Non-pigmented ciliary epithelial cell (primary cell): ENCODE results near the gene MYO16.
"Not testable (repeated sequence)": the region's sequence is repeated elsewhere in the genome, so short reads cannot be mapped to it uniquely, and the experiment has no call there.

Experiments used
- DNase-seq: peaks from one replicate; pipeline ENCODE4 v3.0.0-alpha.2; 2010; ENCODE audit warnings: low read depth

The MYO16 gene

DNA sequence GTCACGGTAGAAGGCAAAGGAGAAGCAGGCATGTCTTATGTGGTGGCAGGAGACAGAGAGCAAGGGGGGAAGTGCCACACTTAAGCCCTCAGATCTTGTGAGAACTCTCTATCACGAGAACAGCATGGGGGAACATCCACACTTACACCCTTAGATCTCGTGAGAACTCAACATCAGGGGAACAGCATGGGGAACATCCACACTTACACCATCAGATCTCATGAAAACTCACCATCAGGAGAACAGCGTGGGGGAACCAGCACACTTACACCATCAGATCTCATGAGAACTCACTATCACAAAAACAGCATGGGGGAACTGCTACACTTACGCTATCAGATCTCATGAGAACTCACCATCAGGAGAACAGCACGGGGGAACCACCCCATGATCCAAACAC is 445.0 kb downstream of the MYO16 start:
- no peak for DNase-seq

DNA sequence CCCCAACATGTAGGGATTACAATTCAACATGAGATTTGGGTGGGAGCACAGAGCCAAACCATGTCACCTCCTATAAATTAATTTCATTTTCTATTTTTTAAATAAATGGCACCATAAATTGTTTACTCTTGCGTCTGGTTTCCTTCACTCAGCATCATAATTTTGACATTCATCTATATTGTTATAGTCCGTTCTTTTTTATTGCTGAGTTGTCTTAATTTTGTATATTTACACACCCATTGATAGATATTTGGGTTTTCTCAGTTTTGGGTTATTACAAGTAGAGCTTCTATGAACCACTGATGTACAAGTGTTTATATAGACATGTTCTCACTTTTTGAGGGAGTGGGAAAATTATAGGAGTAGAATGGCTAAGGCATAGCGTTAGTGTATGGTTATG is 445.4 kb downstream of the MYO16 start:
- no peak for DNase-seq

DNA sequence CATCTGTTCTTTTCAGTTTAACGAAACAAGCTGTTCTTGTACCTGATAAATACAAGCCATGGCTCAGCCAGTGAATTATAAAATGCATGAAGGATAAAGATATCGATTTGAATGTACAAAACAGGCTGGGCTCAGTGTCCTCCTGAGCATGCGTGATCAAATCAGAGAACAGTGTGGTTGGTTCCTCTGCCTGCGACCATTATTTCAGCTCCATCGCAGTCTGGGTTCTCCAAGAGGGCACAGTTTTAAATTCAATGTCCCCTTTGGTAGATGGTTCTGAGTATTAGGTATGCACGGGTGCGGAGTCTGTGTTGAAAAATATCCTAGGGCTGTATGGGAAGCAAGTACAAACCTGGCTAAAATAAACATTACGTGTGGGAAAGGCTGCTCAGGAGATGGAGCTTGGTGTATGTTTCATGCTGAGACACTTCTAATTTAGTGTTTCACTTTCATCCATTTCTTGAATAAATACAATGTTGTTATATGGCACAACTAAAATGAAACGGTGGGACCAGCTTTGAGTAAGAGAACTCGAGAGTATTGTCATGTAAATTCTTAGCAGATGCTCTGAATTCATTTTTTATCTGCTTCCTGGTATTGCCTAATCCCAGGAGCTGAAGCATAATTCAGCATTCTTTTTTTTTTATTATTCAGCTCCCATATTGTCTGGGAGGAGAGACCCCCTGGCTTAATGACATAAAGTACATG is 458.7 kb downstream of the MYO16 start:
- no peak for DNase-seq

DNA sequence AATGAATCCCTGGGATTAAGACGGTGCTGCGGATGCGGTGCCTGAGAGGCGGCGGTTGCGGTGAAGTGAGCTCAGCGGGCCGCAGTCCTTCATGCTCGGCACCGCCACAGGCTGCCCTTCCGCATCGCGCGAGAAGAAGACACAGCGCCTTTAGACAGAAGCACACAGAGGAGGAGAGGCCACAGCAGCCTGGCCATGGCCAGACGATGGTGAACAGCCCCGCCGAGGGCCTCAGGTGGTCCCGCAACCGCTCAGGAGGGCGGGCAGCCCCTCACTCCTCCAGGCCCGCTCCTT is 459.2 kb downstream of the MYO16 start:
- DNase-seq: no peak

DNA sequence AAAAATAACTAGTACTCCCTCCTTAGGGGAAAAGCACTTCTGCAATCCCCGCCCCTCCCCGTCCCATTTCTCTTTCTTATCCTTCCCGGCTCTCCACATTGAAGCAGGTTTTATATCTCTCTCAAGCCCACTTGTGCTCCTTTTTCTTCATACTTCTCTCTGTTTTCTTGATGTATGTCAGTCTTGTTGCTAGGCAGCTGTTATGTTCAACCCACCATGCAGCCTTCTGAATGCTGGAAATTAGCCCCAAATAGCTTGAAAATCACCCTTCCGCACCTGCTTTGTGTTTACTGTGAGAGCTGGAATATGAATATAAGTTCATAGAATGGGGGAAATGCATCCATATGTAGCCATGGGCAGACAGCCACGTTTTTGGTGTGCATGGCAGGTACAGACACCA is 461.4 kb downstream of the MYO16 start:
- no peak for DNase-seq

DNA sequence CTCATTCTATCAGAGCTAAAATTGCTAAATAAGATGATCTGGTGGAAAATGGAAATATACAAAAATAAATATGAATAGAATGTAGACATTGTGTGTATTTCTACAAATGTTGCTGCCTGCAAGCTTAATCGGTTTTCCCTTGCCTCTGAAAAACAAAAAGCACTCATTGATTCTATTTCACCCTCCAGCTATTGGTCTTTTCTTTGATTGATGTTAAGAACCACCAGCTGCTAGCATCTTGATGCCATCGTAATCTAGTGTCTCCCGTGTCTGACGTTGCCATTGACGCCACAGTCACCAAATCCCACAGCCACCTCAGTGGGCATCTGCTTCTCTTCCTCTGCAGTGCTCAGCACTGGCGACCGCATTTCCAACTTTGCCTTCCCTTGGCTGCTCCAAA is 461.8 kb downstream of the MYO16 start:
- no peak for DNase-seq

DNA sequence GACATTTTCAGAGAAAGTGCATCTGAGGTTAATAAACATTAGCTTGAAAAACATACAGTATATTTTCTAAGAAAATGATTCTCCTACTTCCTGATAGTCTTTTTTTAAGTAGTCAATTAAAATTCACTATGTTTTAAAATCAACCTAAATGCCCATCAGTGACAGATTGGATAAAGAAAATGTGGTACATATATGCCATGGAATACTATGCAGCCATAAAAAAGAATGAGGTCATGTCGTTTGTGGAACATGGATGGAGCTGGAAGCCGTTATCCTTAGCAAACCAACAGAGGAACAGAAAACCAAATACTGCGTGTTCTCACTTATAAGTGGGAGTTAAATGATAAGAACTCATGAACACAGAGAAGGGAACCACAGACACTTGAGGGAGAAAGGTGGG is 462.8 kb downstream of the MYO16 start:
- DNase-seq: not testable (repeated sequence)

DNA sequence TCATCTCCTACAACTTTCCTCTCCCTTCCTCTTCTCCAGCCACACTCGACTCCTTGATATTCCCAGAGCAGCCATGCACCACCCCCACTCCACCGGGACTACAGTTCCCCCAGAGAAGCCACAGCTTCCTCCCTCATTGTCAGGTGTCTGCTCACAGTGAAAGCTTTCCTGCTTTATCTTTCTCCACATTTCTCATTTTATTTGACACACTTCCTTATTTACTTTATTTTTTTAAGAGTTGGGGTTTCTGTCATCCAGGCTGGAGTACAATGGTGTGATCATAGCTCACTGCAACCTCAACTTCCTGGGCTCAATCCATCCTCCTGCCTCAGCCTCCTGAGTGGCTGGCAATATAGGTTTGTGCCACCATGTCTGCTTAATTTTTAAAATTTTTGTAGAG is 464.6 kb downstream of the MYO16 start:
- DNase-seq: no peak

DNA sequence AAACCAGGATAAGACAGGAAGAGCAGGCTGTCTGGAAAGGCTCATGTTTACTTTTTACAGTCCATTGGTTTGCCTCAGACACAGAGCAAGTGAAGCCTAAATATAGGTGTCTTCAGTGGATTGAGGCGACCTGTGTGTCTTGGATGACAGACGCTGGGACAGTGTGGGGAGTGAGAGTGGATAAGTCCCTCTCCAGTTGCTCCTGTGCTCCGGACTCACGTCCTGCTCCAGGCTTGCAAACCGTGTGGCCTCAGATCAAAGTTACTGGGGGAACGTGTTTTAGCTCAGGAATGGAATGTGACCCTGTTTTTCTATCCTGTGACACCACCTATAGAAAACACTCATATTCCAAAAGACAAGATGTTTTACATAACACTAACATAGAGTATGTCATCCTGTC is 465.7 kb downstream of the MYO16 start:
- no peak for DNase-seq

DNA sequence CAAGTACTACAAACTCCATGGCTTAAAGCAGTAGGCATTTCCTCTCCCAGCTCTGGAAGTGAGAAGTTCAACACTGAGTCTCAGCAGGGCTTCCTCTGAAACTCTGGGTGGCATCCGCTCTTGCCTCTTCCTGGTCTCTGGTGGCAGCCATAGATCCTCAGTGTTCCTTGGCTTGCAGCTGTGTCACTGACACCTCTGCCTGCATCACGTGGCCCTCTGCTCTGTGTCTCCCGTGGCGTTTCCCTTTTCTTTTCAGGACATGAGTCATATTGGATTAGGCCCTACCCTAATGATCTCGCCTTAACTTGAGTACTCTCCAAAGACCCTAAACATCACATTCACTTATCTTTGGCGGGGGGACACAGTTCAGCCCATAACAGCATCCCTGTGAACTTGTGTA is 466.7 kb downstream of the MYO16 start:
- DNase-seq: no peak

DNA sequence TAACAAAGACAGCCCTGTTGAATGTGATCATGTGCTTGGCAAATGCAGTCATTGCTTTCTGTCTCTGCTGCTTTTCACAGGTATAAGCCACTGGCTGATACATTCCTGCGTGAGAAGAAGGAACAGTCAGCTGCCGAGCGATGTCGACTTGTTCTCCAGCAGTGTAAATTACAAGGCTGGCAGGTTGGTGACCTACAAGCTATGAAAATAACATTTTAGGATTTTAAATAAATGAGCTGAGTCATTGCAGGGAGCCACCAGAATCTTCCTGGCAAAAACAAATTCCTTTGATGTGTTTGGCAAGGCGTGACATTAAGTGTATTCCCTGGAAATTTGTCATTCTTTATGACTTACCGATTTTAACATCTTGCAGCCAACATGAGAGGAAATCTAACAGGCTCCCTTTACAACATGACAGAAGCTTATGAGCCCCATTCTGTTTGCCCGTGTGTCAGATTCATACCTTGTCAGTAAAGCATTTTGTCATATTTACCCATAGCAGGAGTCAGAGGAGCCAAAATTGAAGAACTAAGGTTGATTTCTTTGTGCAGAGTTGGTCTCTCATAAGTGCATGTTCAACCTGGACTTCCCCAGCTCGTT is 471.4 kb downstream of the MYO16 start:
- no peak for DNase-seq

DNA sequence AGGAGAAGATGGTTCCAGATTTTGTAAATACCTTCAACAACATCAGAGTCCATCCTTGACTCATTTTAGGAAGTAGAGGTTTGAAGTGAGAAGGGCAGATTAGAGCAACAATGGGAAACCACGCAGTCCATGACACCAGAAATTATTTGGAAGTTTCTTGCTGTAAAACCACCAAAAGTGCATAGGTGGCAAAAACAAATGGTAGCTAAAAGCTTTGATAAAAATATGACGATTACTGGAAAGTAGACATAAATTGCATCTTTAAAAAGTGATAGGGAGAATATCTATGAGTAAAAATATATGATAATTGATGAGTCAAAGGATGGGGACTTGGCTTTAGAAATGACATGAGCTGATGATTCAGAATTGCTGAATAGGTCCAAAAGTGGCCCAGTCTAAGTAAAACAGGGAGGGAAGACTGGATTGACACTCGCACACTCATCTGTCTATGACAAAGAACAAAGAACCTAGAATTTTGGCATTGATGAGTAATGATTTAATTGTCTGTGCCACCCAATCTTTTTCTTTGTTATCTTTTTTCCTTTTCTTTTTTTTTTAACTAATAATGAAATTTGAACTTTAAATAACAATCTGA is 472.2 kb downstream of the MYO16 start:
- no peak for DNase-seq

DNA sequence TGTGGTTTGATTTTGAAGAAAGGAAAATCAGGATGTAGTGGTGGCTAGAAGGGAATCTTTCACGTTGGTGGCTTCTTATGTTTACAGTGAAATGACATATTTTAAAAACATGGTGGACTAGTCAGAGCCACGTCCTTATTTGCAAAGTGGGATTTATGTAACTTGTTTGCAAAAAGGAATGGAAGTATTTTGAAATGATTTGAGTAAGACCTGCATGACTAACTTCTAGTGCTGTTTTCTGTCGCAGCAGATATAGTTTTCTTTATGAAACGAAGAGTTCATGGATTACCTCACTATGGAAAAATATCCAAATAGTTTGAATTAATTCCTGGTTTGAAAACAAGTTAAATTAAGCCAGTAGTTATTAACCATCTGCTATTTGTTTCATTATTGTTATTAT is 476.5 kb downstream of the MYO16 start:
- DNase-seq: no peak

DNA sequence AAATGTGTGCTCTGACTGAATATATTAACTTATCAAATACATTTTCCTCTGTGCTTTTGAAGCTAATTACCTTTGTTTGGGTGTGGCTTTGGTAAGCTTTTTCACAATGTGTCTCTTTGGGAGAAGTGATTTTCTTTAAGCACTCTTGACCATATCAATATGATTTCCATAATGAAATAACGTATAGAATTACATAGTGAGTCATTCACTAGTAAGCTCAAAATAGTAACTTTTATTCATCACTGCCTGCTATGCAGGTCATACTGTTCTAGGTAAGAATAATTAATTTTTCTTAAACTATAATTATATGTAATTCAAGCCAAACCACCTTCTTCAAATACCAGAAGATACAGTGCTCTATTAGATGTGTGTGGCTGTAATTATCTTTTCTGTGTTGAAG is 480.7 kb downstream of the MYO16 start:
- no peak for DNase-seq

DNA sequence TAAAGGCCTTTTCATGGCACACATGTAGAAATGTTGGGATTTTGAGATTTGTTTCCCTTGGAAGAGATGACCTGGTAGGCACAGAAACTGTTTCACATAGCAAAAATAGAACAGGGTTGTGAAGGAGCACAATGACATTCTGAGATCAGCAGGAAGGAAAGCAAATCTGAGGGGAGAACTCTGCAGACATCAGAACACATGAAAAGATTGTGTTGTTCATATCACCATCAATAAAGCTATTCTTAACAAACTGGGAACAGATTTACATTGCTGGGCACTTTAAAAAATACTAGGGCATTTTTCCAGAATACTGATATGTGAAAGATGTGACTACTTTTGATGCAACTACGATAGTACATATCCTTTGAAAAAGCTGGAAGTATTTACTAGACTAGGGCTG is 481.7 kb downstream of the MYO16 start:
- DNase-seq: no peak

DNA sequence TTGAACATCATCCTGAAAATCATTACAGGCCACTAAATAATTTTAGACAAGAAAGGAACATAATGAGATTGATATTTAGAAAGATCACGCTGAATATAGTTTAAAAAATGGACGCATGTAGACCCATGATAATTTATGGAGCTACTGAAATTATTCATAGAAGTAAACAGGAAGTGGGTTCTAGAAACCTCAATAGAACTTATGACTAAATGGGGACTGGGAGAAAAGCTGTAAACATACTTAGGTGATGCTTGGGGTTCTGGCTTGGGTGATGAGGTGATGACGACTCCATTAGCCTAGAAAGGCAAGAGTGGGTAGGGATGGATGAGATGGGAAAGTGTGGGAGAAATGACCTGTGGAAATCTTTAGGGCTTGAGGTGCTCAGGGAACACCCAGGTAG is 484.0 kb downstream of the MYO16 start:
- no peak for DNase-seq

DNA sequence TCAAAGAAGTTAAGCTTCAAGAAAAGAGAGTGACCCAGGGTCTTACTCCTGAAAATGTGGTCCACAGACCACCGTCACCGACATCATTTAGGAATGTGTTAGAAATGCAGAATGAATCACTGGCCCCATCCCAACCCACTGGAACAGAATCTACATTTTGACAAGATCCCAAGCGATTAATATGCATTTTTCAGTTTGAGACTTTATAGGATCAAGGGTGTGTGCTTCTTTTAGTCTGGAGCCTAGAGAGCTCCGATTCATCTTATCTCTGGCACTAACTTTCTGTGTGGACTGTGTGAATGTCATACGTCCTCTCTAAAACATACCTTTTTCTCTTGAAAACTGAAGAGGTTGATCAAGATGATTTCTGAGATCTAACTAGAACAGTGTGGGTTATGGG is 484.8 kb downstream of the MYO16 start:
- no peak for DNase-seq

DNA sequence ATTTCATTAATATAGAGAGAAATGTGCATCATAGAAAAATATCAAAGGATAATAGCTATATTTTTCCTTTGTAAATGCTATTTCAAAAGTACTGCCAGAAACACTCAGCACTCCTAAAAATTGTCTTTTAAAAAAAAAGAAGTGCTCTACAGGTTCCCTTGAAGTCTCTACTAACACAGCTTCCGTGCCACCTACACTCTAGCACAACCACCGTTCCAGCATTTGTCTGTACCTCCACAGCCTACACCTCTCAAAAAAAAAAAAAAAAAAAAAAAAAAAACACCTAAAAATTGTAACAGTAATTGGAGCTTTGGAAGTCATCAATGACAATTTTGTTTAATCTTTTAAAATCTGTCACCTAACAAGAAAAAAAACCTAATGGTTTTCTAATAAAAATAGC is 485.6 kb downstream of the MYO16 start:
- no peak for DNase-seq

DNA sequence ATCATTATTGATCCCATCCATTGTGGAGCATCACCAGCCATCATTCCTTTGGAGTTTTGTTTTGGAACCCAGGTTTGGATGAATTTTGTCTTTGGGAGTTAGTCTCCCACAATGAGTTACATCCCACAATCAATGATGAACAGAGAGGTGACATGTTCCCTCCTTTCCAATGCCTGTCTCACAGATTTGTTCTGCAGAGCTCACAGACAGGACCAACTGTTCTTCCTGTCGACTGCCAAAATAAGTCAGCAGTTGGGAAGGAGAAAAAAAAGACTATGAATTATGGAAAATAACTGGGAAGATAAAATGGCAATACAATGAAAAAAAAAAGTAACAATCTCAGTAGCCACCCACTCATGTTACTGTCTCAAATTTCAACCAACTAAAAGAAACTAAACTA is 489.1 kb downstream of the MYO16 start:
- DNase-seq: no peak

DNA sequence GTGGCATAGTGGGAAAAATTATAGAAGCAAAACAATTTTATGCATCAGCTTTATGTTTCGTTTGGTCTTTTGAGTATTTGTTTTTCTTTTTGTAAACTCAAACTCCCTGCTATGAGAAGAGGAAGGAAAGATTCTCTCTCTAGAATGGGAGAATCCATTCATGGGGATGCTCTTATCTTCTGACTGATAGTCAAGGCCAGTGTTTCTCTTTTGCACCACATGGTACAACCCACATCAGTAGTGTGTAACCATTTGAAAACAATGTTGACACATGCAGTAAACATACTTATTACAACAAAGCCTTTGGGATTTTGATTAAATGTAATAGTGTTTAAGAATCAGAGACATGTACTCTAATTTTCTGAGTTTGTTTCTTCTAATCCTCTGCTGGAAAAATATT is 490.5 kb downstream of the MYO16 start:
- no peak for DNase-seq

DNA sequence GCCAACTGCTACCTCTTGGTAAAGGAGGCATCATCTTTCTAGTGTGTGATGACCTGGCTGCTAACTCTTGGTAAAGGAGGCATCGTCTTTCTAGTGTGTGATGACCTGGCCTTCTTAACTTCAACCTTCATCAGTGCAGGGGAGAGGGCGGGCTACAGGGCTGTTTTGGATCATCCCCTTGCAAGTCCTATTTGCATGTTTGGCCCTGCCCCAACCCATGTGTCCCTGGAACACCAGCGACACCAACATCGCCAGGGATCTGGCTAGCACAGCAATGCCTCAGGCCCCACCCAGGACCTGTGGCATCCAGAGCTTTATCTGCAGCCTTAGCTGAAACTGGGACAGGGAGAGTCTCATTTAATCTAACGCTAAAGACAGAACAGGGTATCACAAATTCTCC is 492.4 kb downstream of the MYO16 start:
- no peak for DNase-seq

DNA sequence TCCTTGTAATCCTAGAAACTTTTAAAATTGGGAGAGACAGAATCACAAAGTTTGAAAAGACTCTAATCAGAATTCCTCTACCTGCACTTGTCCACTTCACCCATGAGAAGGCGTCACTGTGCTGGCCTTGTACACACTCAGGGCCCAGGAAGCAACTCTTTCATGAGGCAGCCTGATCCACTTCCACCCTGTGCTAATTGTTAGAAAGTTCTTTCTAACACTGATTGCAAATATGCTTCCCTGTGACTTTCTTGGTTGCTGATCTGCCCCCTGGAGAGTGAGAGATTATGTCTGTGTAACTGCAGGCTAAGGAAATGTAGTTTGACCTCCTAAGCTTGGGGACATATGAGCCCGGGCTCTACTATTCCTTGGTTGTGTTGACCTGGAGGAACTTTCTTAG is 494.6 kb downstream of the MYO16 start:
- no peak for DNase-seq

DNA sequence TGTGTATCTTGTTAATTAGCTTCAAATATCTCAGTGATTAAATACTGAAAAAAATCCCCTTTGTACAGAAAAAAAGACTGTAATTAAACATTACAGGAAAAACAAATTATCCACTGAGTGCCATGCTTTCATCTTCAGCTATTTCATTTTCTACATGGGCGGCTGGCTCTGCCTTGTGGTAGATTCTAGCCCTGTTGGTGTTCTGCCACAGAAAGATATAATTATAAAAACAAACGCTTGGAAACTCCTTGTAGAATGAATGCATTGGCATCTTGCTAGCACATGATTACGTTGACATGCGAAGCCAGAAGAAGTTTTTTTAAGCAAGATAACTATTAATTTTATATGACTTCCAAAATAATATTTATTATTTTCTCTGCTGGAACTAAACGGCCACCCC is 496.8 kb downstream of the MYO16 start:
- no peak for DNase-seq
